GM18909 (cell line): ENCODE data around the gene PTPN18.
"Not testable (repeated sequence)": the region's sequence is repeated elsewhere in the genome, so short reads cannot be mapped to it uniquely, and the experiment has no call there.

Experiments
- ATAC-seq: cut with Tn5 transposase; IDR thresholded peaks from one replicate; pipeline ENCODE4 v1.9.1; 2021; ENCODE audit warnings: mild to moderate bottlenecking; ENCODE audit not compliant: unreplicated experiment, poor library complexity

PTPN18 gene

DNA sequence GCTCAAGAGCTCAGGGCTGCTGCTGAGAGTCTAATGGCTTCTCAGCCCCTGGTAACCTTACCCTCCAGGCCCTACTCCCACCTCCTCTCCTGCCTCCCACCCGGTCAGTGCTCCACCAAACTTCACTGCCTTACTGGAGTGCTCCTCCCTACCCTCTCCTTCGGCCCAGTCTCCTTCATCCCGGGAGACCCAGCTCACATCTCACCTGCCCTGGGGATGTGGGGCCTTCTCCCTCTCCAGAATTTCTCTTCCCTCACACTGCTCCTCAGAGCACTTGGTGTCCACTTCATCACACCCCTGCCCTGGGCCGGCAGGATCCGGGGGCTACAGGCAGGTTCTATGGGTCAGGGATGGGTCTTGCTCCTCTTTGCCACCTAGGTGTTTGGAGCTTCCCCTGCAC, 21.6 kb downstream of the PTPN18 start:
- ATAC-seq, result no peak

DNA sequence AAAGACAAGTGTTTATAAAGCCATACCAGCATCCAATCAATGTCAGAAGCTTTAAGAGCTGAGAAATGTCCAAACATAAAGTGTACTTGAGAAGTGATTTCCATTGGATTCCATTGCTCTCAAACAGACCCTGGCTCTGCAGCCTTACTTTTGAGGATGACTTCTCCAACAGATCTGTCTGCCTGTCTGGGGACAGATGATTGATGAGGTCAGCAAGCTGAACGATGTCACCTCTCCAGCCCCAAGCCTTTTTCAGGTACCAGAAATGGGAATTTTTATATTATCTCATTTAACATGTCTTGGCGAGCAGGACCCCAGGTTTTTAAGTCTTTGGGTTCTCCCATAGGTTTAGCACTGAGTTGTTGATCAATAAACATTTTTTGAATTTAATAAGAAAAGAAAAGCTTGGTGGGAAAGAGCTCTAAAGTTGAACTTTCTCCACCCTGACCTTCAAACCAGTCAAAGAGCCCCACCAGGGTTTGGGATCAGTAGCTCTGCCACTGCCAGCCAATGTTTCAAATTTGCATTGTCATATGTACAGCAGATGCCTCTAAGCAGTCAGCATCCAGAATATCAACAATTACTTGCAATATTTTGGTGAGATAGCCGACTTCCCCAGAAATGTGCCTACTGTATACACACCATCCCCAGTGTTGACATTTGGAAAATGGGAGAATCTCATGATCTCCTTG, 22.5 kb downstream of the PTPN18 start:
- no peak for ATAC-seq

DNA sequence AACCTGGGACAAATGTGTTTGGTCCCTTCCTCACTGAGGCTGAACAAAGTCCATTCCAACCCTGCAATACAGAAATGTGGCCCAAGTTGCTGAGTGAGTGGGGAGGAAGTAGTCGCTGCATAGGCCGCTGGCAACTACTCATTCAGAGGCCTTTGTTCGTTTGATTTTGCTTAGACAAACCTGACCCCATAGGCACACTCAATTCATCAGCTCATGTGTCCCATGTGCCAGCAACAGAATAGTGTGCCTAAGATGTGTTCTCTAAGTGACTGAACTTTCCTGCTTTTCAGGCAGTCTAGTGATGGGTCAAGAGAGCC, 23.0 kb downstream of the PTPN18 start:
- no peak for ATAC-seq

DNA sequence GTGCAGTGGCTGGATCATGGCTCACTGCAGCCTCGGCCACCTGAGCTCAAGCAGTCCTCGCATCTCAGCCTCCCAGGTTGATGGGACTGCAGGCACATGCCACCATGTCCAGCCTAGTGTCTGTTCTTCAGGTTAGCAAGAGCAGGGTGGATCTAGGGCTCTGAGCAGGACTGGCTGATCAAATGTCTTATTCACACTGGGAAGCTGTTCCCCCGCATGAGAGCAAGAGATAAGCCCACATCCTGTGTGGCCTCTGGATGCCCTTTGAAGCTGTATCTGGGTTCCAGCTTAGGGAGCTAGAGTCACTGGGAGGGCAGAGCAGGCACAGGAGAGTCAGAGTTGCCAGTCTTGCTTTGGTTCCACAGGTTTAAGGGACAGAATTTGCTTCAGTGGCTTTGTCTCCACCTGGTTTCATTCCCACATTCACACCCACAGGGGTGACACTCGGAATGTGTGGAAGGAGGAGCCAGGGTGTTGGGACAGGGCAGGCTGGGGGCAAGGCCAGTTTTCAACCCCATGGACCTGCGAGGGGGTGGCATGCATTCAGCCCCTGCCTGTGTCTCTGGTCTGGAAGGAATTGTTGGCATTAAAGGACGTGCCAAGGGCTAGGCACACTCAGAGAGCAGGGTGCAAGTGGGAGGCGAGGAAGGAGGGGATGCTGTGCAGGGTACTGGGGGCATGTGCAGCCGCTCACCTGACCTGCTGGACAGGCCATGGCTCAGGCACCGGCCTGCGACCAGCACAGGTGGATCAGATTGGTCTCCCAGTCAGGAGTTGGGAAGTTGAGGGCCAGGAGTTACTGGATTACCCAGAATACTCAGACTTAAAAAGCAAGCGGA, 24.5 kb downstream of the PTPN18 start:
- no peak for ATAC-seq

DNA sequence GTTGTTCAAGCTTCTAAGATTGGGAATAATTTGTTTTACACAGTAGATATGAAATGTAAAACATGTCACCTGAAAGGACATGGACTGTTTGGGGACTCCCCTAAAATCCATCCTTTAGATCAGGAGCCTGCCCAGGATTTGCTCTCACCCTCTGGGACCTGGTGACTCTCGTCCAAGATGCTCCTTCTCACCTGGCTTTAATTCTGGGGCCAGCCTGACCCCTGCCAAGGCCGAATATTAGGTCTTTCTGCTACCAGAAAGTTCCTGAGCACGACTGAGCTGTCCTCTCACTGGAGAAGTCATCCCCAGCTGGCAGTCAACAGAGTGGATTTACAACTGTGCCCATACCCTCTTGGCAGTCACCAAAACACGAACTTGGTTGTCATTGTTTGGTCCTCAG, 25.3 kb downstream of the PTPN18 start:
- no peak for ATAC-seq

DNA sequence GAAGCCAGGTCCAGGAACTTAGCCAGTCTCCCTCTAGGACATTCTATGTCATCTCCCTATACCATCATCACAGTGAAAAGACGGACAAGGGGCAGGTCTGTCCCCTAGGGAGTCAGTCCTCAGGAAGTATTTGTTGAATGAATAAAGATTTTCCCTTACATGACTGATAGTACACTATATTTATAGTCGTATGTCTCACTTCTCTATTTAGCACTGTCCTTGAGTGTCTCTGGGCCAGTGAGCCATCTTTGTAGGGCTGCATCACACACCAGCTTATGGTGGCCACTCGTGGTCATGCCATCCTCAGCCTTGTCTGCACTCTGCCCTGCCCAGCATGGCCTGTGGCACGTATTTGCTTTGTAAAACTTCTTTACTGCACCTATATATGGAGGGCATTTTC, 25.8 kb downstream of the PTPN18 start:
- peak; percentile 28 for ATAC-seq

DNA sequence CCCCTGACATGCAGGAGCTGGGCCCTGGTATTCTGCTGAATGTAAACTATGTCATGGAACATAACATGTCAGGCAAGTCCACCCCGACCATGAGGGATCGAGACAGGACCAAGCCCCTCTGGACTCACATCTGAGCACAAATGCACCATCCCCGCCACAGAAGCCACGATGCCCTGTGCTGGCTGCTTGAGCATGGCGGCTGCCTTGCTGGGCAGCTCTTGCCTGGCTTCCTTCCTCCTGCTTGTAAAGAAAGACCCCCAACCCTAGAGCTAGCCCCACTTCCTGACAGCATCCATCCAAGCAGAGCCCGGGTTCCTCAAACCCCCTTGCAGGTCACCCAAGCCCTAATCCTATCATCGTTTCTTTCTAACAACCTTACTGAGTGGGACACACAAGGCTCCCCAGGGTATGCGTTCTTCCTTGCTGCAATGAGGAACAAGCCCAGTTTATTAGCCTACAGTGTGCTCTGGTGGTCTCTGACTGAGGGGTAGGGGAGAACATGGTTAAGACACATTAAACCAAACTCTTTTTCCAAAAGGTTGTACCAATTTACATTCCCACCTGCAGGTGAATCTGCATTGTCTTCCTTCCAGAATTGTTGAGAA, 26.6 kb downstream of the PTPN18 start:
- ATAC-seq, result no peak

DNA sequence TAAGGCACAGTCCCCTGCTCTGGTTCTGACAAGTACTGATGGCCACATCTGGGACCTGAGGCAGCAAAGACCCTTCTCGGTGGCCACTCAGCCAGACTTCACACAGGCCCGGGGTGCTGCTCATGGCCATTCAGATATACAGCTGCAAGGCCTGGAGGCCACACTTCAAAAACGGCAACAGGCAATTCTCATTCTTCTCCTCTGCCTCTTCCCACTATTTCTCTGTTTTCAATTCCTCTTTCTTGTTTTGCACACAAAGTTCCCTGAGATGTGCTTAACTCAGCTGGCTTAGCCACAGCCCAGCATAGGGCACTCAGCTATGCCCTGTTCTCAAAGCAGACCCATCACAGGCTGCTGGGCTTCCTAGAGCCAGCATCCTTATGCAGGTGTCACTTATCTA, 29.9 kb downstream of the PTPN18 start:
- no peak for ATAC-seq

DNA sequence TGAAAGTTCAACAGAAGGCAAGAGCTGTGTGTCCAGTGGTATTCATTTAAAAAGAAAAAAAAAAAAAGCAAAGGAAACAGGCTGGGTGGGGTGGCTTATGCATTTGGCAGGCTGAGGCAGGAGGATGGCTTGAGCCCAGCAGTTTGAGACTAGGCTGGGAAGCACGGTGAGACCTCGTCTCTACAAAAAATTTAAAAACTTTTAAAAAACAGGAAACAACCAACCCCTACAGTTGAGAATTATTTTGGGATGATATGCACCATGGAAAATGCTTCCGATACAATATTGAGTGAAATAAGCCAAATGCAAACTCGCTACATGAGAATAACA, 31.2 kb downstream of the PTPN18 start:
- no peak for ATAC-seq

DNA sequence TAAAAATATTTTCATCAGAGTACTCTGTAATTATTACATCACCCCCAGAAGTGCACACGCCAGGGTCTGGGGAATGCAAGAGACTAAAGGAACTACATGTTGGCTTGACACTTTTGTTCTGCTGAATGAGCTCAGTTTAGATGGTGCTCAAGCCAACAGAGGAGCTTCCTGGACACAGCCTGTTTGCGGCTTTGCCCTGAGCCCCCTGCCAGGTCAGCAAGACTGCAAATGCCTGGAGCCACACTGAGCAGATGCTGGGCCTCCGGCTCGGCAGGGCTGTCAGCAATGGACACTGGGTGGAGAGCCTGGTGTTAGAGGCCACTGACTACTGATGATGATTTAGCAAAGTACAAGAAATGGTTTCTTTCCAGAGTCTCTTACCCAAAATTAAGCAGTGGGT, 31.9 kb downstream of the PTPN18 start:
- no peak for ATAC-seq

DNA sequence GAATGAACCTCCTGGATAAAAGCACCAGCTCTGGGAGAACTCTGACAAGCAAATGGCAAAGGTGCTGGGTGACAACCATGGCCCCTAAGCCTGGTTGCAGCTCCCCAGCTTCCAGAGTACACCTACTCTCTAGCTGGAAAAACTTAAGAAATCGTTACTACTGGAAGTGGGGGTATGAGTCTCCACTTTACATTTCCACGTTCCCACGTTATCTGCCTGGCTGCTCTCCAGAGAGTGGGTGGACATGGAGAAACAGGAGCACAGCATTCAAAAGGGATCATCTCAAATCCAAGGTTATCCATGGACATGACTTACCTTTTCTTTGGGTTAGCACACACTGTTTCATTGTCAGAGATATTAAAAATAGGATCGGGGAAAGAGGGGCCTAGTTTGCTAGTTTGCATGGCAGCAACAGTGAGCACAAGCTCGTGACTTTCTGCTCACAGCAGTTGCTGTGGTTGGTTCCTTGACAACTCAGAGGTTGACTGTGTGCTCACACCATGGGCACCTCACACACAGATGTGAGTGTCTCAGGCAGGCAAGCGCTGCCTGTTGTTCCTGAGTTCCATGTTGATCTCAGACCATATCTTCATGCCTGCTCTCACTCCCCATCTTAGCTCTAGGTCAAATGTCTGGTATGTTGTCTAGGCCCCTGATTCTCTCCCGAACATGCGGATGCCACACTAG, 32.5 kb downstream of the PTPN18 start:
- no peak for ATAC-seq

DNA sequence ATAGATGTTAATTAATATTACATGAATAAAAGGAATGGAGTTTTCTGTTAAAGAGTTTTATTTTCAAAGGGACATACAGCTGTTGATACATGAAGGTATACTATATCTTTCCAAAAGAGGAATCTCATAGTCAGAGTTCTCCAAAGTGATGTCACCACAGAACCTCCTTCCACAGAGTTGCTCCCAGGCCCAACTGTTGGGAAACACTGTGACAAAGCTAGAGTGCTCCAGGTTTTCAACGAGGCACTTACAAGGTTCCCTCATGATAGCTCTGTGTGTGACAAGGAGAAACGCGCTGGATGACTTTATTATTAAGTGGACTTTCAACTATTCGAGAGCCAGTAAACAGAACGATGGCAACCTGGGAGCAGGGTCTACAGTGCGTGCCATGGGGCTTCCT, 33.5 kb downstream of the PTPN18 start:
- no peak for ATAC-seq

DNA sequence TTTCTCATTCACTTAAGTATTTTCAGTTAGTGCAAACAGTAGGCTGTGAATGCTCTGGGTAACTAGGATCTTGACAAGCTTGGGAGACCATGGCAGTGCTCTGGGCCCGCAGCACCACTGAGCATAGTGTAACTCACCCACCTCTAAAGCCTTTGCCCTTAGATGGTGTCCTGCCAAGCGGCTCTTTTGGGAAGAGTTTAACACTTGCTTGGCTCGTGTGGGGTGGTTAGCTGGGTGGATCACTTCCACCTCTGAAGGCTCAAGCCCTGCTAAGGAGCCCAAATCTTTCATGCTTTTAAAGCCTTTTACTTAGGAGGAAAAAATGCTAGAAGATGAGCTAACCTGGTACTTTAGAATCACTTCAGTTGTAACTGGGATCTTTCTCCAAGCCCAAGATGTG, 33.9 kb downstream of the PTPN18 start:
- ATAC-seq, result no peak

DNA sequence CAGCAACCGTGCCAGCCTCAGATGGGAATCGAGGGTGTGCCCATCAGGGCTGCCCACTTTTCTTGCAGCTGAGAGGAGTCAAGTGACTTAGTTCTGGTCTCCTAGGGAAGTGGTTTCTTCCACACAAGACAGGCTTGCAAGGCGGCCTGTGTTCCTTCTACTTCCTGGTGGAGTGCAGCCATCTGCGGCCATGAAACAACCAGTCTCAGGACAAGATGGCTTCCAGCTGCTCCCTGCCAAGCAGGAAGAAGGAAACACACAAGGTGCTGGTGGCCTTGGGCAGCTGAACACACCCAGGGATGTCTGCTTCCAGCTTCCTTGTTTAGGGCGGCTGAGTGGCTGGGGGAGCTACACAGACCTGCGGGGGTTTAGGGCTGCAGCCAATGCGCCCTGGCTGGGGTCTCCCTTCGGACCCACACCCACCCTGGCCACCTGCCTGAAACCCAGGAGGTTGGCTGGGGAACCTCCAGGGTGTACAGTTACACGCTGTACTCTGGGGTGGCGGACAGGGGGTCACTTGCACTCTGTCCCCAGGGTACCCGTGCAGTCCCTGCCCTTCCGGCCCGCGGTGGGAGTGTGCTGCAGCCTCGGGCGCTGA, 34.7 kb downstream of the PTPN18 start:
- peak; percentile 16 for ATAC-seq

DNA sequence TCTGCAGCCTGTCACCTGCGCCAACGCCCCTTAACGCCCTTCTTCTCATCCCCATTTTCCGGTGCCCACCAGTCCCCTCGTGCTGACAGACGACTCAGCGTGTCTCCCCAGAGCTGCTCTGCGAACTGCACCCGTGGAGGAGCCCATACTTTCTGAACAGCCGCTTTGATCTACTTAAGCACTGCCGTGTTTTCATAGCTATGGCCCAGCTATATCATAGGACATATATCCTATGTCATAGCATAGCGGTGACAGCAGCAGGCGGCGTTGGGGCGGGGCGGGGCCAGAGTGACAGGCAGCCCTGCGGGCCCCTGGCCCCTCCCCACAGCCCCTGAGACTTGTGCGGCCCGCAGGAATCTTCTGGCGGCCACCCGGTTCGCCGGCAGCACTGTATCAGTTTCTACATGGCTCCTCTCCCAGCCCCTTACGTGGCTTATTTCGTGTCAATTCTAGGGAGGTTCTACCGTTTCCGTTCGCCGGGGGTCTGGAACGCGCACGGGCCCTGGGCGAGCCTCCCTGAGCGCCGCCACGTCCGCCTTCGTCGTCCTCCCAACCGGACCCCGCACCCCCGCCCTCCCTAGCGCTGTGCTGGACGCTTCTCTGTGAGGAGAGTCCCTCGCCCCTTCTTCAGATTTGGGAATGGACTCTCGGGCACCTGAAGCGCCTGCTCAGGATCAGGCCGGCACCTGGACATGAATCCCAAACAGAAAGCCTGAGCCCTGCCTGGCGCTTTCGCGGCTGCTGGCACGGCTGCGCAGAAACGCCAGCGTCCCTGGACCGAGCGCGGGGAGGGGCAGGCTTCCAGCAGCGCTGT, 35.4 kb downstream of the PTPN18 start:
- ATAC-seq, result peak; percentile 93

DNA sequence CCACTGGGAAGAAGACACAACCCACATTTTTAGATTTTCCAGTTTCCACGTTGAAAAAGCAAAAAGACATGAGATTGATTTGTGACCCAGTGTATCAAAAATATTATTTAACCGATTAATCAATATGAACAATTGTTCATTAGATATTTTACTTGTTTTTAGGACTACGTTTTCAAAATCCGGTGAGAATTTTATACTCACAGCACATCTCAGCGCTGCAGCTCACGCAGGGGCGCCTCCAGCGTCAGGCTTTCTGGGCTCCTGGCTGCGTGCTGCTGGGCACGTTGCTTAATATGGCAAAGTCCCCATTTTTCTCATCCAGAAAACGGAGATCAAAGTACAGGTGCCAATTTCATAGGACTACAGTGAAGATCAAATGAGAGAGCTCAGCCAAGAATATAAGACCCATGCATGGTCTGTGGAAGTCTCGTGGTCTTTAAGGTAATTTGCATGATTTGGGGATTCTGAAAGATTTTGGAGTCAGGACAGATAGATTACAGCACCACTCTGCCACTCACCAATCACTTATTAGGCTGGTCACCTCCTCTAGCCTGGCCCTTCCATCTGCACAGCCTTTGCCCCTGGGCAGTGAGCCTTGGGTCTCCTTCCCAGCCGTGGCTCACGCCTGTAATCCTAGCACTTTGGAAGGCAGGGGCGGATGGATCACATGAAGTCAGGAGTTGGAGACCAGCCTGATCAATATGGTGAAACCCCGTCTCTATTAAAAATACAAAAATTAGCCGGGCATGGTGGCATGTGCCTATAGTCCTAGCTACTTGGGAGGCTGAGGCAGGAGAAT, 36.2 kb downstream of the PTPN18 start:
- ATAC-seq, result no peak

DNA sequence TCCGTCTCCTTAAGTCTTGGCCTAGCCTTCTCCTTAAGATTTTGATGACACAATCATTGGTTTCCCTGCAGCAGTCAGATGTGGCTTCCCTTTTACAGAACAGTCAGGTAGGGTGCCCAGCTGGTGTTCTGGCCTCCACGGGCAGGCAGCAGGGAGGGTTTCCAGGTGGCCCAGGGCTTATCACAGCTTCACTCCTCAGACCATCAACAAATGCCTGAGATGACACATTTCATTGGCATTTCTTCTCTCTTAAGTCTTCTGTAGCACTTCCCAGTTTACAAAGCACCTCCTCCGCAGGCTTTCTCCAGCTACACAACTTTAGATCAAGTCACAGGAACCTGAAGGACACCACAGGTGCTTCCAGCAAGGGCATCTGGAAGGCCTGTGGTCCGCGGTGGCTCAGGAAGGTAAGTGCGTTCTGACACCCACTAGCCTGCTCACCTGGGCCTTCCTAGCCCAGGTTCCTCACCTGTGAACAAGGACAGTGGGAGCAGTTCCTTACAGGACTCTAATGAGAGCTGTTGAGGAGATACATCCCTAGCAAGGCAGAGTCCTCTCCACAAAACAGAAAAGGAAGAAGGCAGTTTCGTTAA, 37.6 kb downstream of the PTPN18 start:
- ATAC-seq, result no peak

DNA sequence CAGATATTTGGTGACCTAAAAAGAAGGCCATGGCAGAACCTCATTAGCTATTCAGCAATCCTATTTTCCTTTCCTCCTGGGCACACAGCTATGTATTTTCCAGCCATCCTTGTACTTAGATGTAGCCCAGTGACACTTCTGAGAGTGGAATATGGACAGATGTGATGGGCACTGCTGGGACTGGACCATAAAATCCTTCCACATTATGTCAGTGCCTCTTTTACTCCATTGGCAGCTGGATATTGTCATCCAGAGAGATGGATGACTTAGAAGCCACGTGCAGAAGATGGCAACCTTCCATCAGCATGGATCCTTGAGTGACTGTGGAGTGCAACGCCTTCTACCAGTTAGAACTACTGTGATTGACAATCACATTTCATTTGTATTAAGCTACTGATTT, 50.4 kb downstream of the PTPN18 start:
- not testable (repeated sequence) for ATAC-seq

DNA sequence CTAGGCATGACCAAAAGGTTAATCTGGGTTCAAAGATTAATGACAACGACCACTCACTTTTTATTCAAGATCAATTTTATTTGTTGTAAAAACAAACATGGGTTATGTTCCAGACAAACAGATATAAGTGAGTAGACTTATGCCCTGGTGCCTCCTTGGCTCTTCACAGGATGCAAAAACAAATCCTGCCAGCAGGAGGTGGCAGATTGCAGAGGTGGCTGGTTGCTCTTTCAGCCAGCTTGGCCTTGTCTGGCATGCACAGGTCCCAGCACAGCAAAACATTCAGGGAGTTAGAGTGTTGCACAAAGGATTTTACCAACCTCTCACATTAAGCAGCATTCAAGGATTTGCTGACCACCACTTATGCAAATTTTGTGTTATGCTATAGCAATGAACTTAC, 60.8 kb downstream of the PTPN18 start:
- ATAC-seq, result not testable (repeated sequence)
